ENCODE results near the gene CREM. TPM values are rescaled to one million over a fixed set of nuclear protein-coding genes. Genes with fewer than 3 reads are reported as not detected.
"Not testable (repeated sequence)": the region's sequence is repeated elsewhere in the genome, so short reads cannot be mapped to it uniquely, and the experiment has no call there.

CREM gene
- total RNA-seq, 2 donors from 2014 or later: 41.6 to 43.7 TPM

- no peak for DNase-seq (ENCODE audit: low spot score)
- intact Hi-C loops (cut with DNase I): loop anchor here in 1 of 2 donors (10.0 kb wide), 1 partner anchor 98 kb away; no protein-coding TSS in a partner anchor
These were observed 86.2 kb downstream of the CREM start for GRCh38 chr10:35212856-35213255.

GRCh38 chr10:35213699-35214098, 87.1 kb downstream of the CREM start:
- intact Hi-C loops (cut with DNase I): loop anchor here in 1 of 2 donors (10.0 kb wide), 1 partner anchor 99 kb away; no protein-coding TSS in a partner anchor

GRCh38 chr10:35214607-35215020, 88.0 kb downstream of the CREM start:
- DNase-seq (ENCODE audit: low spot score): no peak
- intact Hi-C loops (cut with DNase I): loop anchor here (5.0 to 10.0 kb wide), 2 partner anchors 92 to 100 kb away; no protein-coding TSS in a partner anchor

More at GRCh38 chr10:35213699-35214098, 87.1 kb downstream of the CREM start:
- no peak for DNase-seq (ENCODE audit: low spot score)

GRCh38 chr10:35215107-35215506, 88.5 kb downstream of the CREM start:
- intact Hi-C loops (cut with DNase I): loop anchor here (5.0 to 10.0 kb wide), 2 partner anchors 93 to 100 kb away; no protein-coding TSS in a partner anchor
- no peak for DNase-seq (ENCODE audit: low spot score)

GRCh38 chr10:35216303-35216905, 89.8 kb downstream of the CREM start:
- intact Hi-C loops (cut with DNase I): loop anchor here (5.0 to 10.0 kb wide), 2 partner anchors 94 to 102 kb away; no protein-coding TSS in a partner anchor
- DNase-seq (ENCODE audit: low spot score): no peak

GRCh38 chr10:35216956-35217355, 90.3 kb downstream of the CREM start:
- intact Hi-C loops (cut with DNase I): loop anchor here (5.0 to 10.0 kb wide), 2 partner anchors 95 to 102 kb away; no protein-coding TSS in a partner anchor
- not testable (repeated sequence) for DNase-seq (ENCODE audit: low spot score)

- no peak for DNase-seq (ENCODE audit: low spot score)
- intact Hi-C loops (cut with DNase I): loop anchor here (5.0 to 10.0 kb wide), 2 partner anchors 95 to 103 kb away; no protein-coding TSS in a partner anchor
These were observed 90.8 kb downstream of the CREM start for GRCh38 chr10:35217455-35217854.

GRCh38 chr10:35218339-35218955, 91.8 kb downstream of the CREM start:
- peak; percentile 94 for DNase-seq (ENCODE audit: low spot score)
- intact Hi-C loops (cut with DNase I): loop anchor here (5.0 to 10.0 kb wide), 2 partner anchors 96 to 104 kb away; no protein-coding TSS in a partner anchor

- intact Hi-C loops (cut with DNase I): loop anchor here (5.0 to 10.0 kb wide), 2 partner anchors 97 to 104 kb away; no protein-coding TSS in a partner anchor
- no peak for DNase-seq (ENCODE audit: low spot score)
These were observed 92.6 kb downstream of the CREM start for GRCh38 chr10:35219292-35219691.

- intact Hi-C loops (cut with DNase I): loop anchor here (5.0 to 10.0 kb wide), 2 partner anchors 98 to 105 kb away; no protein-coding TSS in a partner anchor
- DNase-seq (ENCODE audit: low spot score): no peak
These were observed 93.5 kb downstream of the CREM start for GRCh38 chr10:35219891-35220890.

GRCh38 chr10:35223016-35223415, 96.4 kb downstream of the CREM start:
- no peak for DNase-seq (ENCODE audit: low spot score)
- intact Hi-C loops (cut with DNase I): no loop called here

- intact Hi-C loops (cut with DNase I): no loop called here
These were observed 97.5 kb downstream of the CREM start for GRCh38 chr10:35224045-35224740.

GRCh38 chr10:35225204-35225603, 98.6 kb downstream of the CREM start:
- intact Hi-C loops (cut with DNase I): no loop called here
- DNase-seq (ENCODE audit: low spot score): no peak

More at GRCh38 chr10:35224045-35224740, 97.5 kb downstream of the CREM start:
- no peak for DNase-seq (ENCODE audit: low spot score)

- intact Hi-C loops (cut with DNase I): no loop called here
- DNase-seq (ENCODE audit: low spot score): no peak
These were observed 99.9 kb downstream of the CREM start for GRCh38 chr10:35226507-35226906.

GRCh38 chr10:35228058-35228457, 101.4 kb downstream of the CREM start:
- no peak for DNase-seq (ENCODE audit: low spot score)
- intact Hi-C loops (cut with DNase I): no loop called here

GRCh38 chr10:35231646-35232045, 105.0 kb downstream of the CREM start:
- intact Hi-C loops (cut with DNase I): no loop called here
- DNase-seq (ENCODE audit: low spot score): no peak

GRCh38 chr10:35232527-35232926, 105.9 kb downstream of the CREM start:
- intact Hi-C loops (cut with DNase I): no loop called here
- no peak for DNase-seq (ENCODE audit: low spot score)

GRCh38 chr10:35234073-35234472, 107.4 kb downstream of the CREM start:
- intact Hi-C loops (cut with DNase I): no loop called here
- DNase-seq (ENCODE audit: low spot score): no peak

All from posterior vena cava (tissue), 2 donors.